ENCODE results near the gene ARMS2.

ARMS2 gene

GRCh38 chr10:122495406-122496340 lies 41.2 kb downstream of the ARMS2 start:
- no peak for DNase-seq

- DNase-seq: no peak
Observed at GRCh38 chr10:122497241-122497640, 42.8 kb downstream of the ARMS2 start.

- no peak for DNase-seq
Observed at GRCh38 chr10:122498521-122498920, 44.1 kb downstream of the ARMS2 start.

GRCh38 chr10:122499012-122499411 lies 44.6 kb downstream of the ARMS2 start:
- no peak for DNase-seq

- no peak for DNase-seq
Observed at GRCh38 chr10:122499491-122499941, 45.1 kb downstream of the ARMS2 start.

GRCh38 chr10:122500194-122500593 lies 45.7 kb downstream of the ARMS2 start:
- no peak for DNase-seq

- DNase-seq: no peak
Observed at GRCh38 chr10:122500726-122501125, 46.3 kb downstream of the ARMS2 start.

- DNase-seq: no peak
Observed at GRCh38 chr10:122503012-122503411, 48.6 kb downstream of the ARMS2 start.

- no peak for DNase-seq
Observed at GRCh38 chr10:122503886-122504609, 49.6 kb downstream of the ARMS2 start.

GRCh38 chr10:122504610-122504950 lies 50.1 kb downstream of the ARMS2 start:
- peak; percentile 88 for DNase-seq

GRCh38 chr10:122505011-122505410 lies 50.6 kb downstream of the ARMS2 start:
- DNase-seq: no peak

GRCh38 chr10:122505885-122506645 lies 51.6 kb downstream of the ARMS2 start:
- no peak for DNase-seq

Measured in EL (cell line).